GM19240 (cell line): Measurements from ENCODE around the gene DIDO1.

Experiments
- DNase-seq: peaks from one replicate; pipeline ENCODE4 v3.0.0; 2011; ENCODE audit warnings: low spot score; ENCODE audit not compliant: insufficient read length

DIDO1 gene

GRCh38 chr20:62835931-62836861 is 90.1 kb downstream of the DIDO1 start:
- DNase-seq = no peak

- no peak for DNase-seq
Measured at GRCh38 chr20:62834967-62835730, 91.2 kb downstream of the DIDO1 start.

- no peak for DNase-seq
Measured at GRCh38 chr20:62832951-62833391, 93.3 kb downstream of the DIDO1 start.

GRCh38 chr20:62832212-62832922 is 93.9 kb downstream of the DIDO1 start:
- DNase-seq = no peak

- DNase-seq = no peak
Measured at GRCh38 chr20:62831854-62832211, 94.5 kb downstream of the DIDO1 start.

- DNase-seq = no peak
Measured at GRCh38 chr20:62831361-62831788, 94.9 kb downstream of the DIDO1 start.

GRCh38 chr20:62830821-62831220 is 95.5 kb downstream of the DIDO1 start:
- no peak for DNase-seq

- no peak for DNase-seq
Measured at GRCh38 chr20:62830251-62830650, 96.1 kb downstream of the DIDO1 start.

GRCh38 chr20:62829231-62830230 is 96.8 kb downstream of the DIDO1 start:
- no peak for DNase-seq

- no peak for DNase-seq
Measured at GRCh38 chr20:62828511-62829230, 97.6 kb downstream of the DIDO1 start.

GRCh38 chr20:62828051-62828450 is 98.3 kb downstream of the DIDO1 start:
- DNase-seq = no peak
